ENCODE results near the gene MIF4GD. TPM values are rescaled to one million over a fixed set of nuclear protein-coding genes. Genes with fewer than 3 reads are reported as not detected.

The MIF4GD gene
- total and polyA plus RNA-seq, 2 donors (not counting 1 experiment from before 2014, with no cell fraction given) = 41.5 to 87.4 TPM

- ChIA-PET POLR2A (interaction anchor here (0.7 kb wide), 1 partner anchor 16 kb away, joined by 3 read pairs; no protein-coding TSS in a partner anchor), CTCF (no interaction called here)
- no peak for ATAC-seq (ENCODE audit: low read depth)
- Histone ChIP-seq H3K9me3 (ENCODE audit: control extremely low read depth in 1 of 3, control insufficient read depth in 2 of 3, insufficient read depth in 1 of 3, low read length in 2 of 3) (no peaks in the 10 kb centered on the region), H3K36me3 (replicated peaks in 1 of 2; ENCODE audit: control extremely low read depth in 1 of 2, control insufficient read depth in 1 of 2, extremely low read depth in 1 of 2, insufficient read depth in 2 of 2, low read length in 1 of 2) (peaks cover 0 to 26% of the 10 kb centered on the region in 2 experiments), H3K4me2 (replicated peaks; ENCODE audit: low read depth, low read length, poor library complexity, severe bottlenecking) (no peak overlapping the region), H3K4me1 (ENCODE audit: control insufficient read depth in 2 of 2, insufficient read depth in 2 of 2, low read length in 2 of 2) (peaks cover 19 to 26% of the 10 kb centered on the region in 2 donors), H3K27me3 (replicated peaks in 1 of 4; ENCODE audit: control extremely low read depth in 1 of 4, control insufficient read depth in 3 of 4, insufficient read depth in 4 of 4, low read length in 3 of 4) (no peaks in the 10 kb centered on the region), H3K9ac (ENCODE audit: low read length) (no peak overlapping the region), H3K4me3 (ENCODE audit: control extremely low read depth in 1 of 5, extremely low read depth in 1 of 5, insufficient read depth in 1 of 5, low read depth in 2 of 5, low read length in 4 of 5) (no peak overlapping the region), H4K20me1 (ENCODE audit: control insufficient read depth, insufficient read depth, low read length, poor library complexity, severe bottlenecking) (peaks cover under 1% of the 10 kb centered on the region), H3K79me2 (ENCODE audit: control insufficient read depth, insufficient read depth, low read length) (peaks cover 56% of the 10 kb centered on the region), H3K27ac (ENCODE audit: low read length in 2 of 2) (no peak overlapping the region), H2AFZ (ENCODE audit: insufficient read depth, low read depth, low read length, poor library complexity, severe bottlenecking) (no peak overlapping the region)
- H3K4me1 Mint-ChIP-seq = peaks cover 32% of the 10 kb centered on the region
- no peak overlapping the region for H3K27ac Mint-ChIP-seq
- WGBS (ENCODE audit: insufficient coverage) = 93% methylated on average over 12 of the region's 17 CpGs
- TF ChIP-seq CTCF (IDR thresholded peaks at IDR 0.05) (no peak), EZH2 (IDR thresholded peaks at IDR 0.05; ENCODE audit: borderline replicate concordance, insufficient read depth, low read depth, low read length, poor library complexity, severe bottlenecking) (no peak)
- intact Hi-C loops (cut with micrococcal nuclease) = no loop called here
- DNase-seq = no peak
- H3K27me3 Mint-ChIP-seq = no peaks in the 10 kb centered on the region
- no peaks in the 10 kb centered on the region for H3K9me3 Mint-ChIP-seq (ENCODE audit: insufficient read depth)
- H3K4me3 Mint-ChIP-seq = no peak overlapping the region
These were observed 5.3 kb downstream of the MIF4GD start for GRCh38 chr17:75265614-75266315.

GRCh38 chr17:75263055-75263454 lies 8.0 kb downstream of the MIF4GD start:
- peak overlapping the region; percentile 97 for H3K4me3 Mint-ChIP-seq
- intact Hi-C loops (cut with micrococcal nuclease) = no loop called here
- TF ChIP-seq EZH2 (IDR thresholded peaks at IDR 0.05; ENCODE audit: borderline replicate concordance, insufficient read depth, low read depth, low read length, poor library complexity, severe bottlenecking) (no peak), CTCF (IDR thresholded peaks at IDR 0.05) (no peak)
- Histone ChIP-seq H3K4me1 (ENCODE audit: control insufficient read depth in 2 of 2, insufficient read depth in 2 of 2, low read length in 2 of 2) (peaks cover 25% of the 10 kb centered on the region in 2 donors), H3K9me3 (ENCODE audit: control extremely low read depth in 1 of 3, control insufficient read depth in 2 of 3, insufficient read depth in 1 of 3, low read length in 2 of 3) (no peaks in the 10 kb centered on the region), H3K36me3 (replicated peaks in 1 of 2; ENCODE audit: control extremely low read depth in 1 of 2, control insufficient read depth in 1 of 2, extremely low read depth in 1 of 2, insufficient read depth in 2 of 2, low read length in 1 of 2) (peaks cover 0 to 26% of the 10 kb centered on the region in 2 experiments), H3K9ac (ENCODE audit: low read length) (no peak overlapping the region), H4K20me1 (ENCODE audit: control insufficient read depth, insufficient read depth, low read length, poor library complexity, severe bottlenecking) (peaks cover 16% of the 10 kb centered on the region), H3K4me3 (ENCODE audit: control extremely low read depth in 1 of 5, extremely low read depth in 1 of 5, insufficient read depth in 1 of 5, low read depth in 2 of 5, low read length in 4 of 5) (no peak overlapping the region), H3K27me3 (replicated peaks in 1 of 4; ENCODE audit: control extremely low read depth in 1 of 4, control insufficient read depth in 3 of 4, insufficient read depth in 4 of 4, low read length in 3 of 4) (no peaks in the 10 kb centered on the region), H3K27ac (ENCODE audit: low read length in 2 of 2) (no peak overlapping the region), H2AFZ (ENCODE audit: insufficient read depth, low read depth, low read length, poor library complexity, severe bottlenecking) (no peak overlapping the region), H3K4me2 (replicated peaks; ENCODE audit: low read depth, low read length, poor library complexity, severe bottlenecking) (peak overlapping the region; percentile 88), H3K79me2 (ENCODE audit: control insufficient read depth, insufficient read depth, low read length) (peaks cover 67% of the 10 kb centered on the region)
- DNase-seq (no peak), ATAC-seq (ENCODE audit: low read depth) (no peak)
- POLR2A ChIA-PET = interaction anchor here (0.6 to 3.2 kb wide), 3 partner anchors 8 to 144 kb away, joined by 6 to 40 read pairs (median 8); partner anchors contain the start of gene MIF4GD
- CTCF ChIA-PET = interaction anchor here (0.6 to 4.9 kb wide), 11 partner anchors 8 to 487 kb away, joined by 3 to 62 read pairs (median 4); partner anchors contain the start of gene MIF4GD
- no peaks in the 10 kb centered on the region for H3K27me3 Mint-ChIP-seq
- 100% methylated on average over 1 of the region's 4 CpGs for WGBS (ENCODE audit: insufficient coverage)
- no peak overlapping the region for H3K27ac Mint-ChIP-seq
- peaks cover 41% of the 10 kb centered on the region for H3K4me1 Mint-ChIP-seq
- no peaks in the 10 kb centered on the region for H3K9me3 Mint-ChIP-seq (ENCODE audit: insufficient read depth)

All from B cell (primary cell).